GM10248 (cell line): ENCODE data around the gene SLIT3.

Experiments
- CTCF ChIA-PET: fragments of 300-600 bp; sonication (Branson Sonifier 250); formaldehyde crosslinking; extraction: SDS; loops from one replicate; lab custom pipeline; 2021; ENCODE audit warnings: antibody characterized with exemption; lab: Yijun Ruan, JAX
- POLR2A ChIA-PET: fragments of 350-650 bp; sonication (Branson Sonifier 250); formaldehyde crosslinking; extraction: SDS; loops from one replicate; lab custom pipeline; 2020; ENCODE audit warnings: antibody characterized with exemption; lab: Yijun Ruan, JAX
- DNase-seq: peaks from one replicate; pipeline ENCODE4 v3.0.0; 2012; ENCODE audit errors: extremely low spot score
- TF ChIP-seq, protein P1 (sequence below): IDR thresholded peaks from 2 replicates; pipeline ENCODE4 v1.5.1; 2012; ENCODE audit warnings: mild to moderate bottlenecking, low read depth; ENCODE audit errors: extremely low read depth, missing control alignments, control extremely low read depth

SLIT3 gene

DNA sequence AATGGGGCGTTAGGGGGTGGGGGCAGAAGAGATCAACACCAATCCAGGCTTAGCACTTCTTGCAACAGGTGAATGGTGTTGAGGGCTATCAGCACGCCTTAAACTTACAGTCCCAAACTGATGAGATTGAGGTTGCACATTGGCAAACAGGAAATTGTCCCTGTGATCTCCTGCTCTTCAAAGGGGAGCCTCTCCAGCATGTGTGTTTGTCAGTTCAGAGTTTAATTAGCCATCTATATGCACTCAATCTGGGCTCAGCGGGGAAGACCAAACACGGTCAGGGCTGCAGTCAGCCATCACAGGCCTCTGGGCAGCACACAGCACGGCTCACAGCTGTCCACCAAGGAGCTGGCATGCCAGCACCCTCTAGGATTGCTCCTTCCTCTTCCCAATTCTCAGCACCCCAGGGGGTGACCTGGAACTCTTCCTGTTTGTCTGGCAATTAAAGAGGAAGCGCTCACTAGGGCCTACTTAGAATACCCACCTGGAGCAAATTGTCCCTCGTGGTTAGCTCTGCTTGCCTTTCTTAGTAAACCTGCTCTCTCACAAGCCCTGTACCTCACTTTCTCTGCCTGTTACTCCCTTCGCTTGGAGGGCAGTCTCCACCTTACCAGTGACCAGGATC lies 217.4 kb downstream of the SLIT3 start:
- TF ChIP-seq, protein P1, sequence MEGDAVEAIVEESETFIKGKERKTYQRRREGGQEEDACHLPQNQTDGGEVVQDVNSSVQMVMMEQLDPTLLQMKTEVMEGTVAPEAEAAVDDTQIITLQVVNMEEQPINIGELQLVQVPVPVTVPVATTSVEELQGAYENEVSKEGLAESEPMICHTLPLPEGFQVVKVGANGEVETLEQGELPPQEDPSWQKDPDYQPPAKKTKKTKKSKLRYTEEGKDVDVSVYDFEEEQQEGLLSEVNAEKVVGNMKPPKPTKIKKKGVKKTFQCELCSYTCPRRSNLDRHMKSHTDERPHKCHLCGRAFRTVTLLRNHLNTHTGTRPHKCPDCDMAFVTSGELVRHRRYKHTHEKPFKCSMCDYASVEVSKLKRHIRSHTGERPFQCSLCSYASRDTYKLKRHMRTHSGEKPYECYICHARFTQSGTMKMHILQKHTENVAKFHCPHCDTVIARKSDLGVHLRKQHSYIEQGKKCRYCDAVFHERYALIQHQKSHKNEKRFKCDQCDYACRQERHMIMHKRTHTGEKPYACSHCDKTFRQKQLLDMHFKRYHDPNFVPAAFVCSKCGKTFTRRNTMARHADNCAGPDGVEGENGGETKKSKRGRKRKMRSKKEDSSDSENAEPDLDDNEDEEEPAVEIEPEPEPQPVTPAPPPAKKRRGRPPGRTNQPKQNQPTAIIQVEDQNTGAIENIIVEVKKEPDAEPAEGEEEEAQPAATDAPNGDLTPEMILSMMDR = no peak
- CTCF ChIA-PET = no interaction called here
- DNase-seq = no peak
- POLR2A ChIA-PET = no interaction called here

DNA sequence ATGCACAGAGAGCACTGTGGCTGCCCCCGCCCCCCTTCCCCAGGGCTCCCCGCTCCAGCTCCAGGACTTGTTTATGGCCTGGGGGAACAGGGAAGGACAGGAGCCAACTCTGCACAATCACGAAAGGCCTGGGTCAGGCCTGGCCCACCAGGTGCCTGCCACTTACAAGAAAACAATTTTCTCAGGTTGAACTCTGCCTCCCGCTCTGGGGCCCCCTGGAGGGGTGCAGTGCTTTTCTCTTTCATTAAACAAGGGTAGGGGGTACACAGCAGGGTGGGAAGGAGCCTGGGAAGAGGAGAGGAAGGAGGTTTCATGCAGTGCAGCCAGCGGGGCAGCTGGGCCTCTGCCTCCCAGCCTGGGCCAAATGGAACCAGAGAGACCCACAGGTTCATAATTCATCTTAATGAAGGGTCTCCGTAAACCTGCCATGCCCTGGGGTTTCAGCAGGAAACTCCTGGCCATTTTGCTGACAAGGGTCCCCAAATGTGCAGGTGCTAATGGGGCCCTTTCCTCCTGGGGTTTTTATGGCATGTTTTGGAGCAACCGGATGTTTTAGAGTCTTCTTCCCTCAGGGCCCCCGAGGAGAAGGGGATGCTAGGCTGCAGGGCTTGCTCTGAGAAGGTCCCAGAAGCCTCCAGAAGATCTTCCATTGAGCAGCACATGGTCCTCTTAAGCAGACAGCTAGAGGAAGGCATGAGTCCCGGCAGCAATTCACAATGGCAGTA lies 219.8 kb downstream of the SLIT3 start:
- DNase-seq = no peak
- ChIA-PET CTCF (interaction anchor here (1.4 kb wide), 1 partner anchor 31 kb away, joined by 3 read pairs; no protein-coding TSS in a partner anchor), POLR2A (no interaction called here)
- TF ChIP-seq, protein P1 = no peak

DNA sequence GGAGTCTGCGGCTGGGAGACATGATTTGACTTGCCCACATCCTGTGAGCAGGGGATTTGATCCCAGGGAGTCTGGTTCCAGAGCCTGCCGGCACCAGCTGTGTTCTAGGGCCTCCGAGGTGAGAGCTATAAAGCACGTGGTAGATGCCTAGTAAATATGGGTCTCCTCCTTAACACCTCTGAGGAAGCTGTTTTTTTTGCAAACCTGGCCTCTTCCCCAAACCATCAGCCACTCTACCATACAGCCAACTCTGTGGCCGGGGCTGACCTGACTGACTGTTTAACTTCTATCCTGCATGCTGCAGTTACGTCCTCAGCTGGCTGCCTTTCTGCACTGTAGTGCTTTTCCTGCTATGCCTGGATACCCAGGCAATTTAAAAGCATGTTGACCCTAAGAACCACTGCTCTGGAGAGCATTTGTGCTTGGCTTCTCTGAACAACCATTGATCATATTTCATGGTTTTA lies 220.5 kb downstream of the SLIT3 start:
- ChIA-PET CTCF (interaction anchor here (1.4 kb wide), 1 partner anchor 32 kb away, joined by 3 read pairs; no protein-coding TSS in a partner anchor), POLR2A (no interaction called here)
- no peak for DNase-seq
- TF ChIP-seq, protein P1 = no peak

DNA sequence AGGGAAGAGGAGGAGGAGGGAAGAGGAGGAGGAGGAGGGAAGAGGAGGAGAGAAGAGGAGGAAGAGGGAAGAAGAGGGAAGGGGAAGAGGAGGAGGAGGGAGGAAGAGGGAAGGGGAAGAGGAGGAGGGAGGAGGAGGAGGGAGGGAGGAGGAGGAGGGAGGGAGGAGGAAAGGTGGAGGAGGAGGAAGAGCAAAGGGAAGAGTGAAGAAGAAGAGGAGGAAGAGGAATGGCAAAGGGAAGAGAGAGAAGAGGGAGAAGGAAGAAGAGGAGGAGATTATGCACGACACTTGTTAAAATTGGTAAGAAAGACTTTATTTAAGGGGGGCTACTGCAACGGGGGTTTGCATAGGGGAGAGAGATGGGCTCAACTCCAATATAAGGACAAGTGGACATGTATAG lies 221.2 kb downstream of the SLIT3 start:
- DNase-seq = no peak
- TF ChIP-seq, protein P1 = no peak
- ChIA-PET POLR2A (no interaction called here), CTCF (interaction anchor here (1.4 kb wide), 1 partner anchor 33 kb away, joined by 3 read pairs; no protein-coding TSS in a partner anchor)

DNA sequence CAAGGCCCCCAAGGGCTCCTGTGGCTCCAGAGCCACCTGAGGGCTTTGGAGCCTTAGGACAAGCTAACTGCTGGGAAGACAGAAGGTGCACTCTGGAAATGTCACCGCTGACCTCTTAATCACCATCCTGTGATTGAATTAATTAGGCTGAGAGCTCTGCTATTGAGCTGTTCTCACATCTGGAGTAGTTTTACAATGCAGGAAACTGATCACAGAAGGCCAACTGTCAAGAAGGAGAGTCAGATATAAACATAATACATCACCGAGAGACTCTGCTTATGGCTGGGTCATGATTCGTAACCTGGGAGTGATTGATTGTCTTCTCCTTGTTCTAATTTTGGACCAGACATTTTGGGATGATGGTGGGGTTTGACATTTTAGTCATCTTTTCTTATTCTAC lies 226.1 kb downstream of the SLIT3 start:
- POLR2A ChIA-PET = no interaction called here
- CTCF ChIA-PET = no interaction called here
- no peak for DNase-seq
- TF ChIP-seq, protein P1 = no peak

DNA sequence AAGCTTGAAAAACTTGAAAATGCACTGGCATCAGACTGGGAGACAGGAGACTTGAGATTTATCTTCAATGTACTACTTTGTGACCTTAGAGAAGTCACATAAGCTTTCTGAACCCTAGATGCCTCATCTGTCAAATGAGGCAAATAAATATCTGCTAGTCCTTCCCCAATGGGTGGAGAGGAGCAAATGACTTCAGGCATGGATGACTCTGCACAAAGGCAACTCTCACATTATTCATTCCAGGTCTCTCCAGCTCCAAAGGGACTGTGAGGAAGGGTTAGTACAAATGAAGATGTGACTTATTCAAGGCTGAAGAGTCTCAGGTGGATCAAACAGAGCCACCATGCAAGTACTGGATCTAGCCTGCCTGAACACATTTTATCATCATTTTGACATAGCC lies 228.7 kb downstream of the SLIT3 start:
- TF ChIP-seq, protein P1 = no peak

More for the DNA sequence above, 228.7 kb downstream of the SLIT3 start:
- ChIA-PET POLR2A (no interaction called here), CTCF (no interaction called here)
- DNase-seq = no peak
